CD8-positive, alpha-beta memory T cell (primary cell): ENCODE results near the gene SYNGR4. TPM values are rescaled to one million over a fixed set of nuclear protein-coding genes. Genes with fewer than 3 reads are reported as not detected.

Experiments used
- CTCF ChIA-PET: fragments of 350-600 bp; sonication (Branson Sonifier 250); formaldehyde crosslinking; loops from one replicate; lab custom pipeline; 2021; ENCODE audit warnings: antibody characterized with exemption; lab: Charles Lee
- POLR2A ChIA-PET: fragments of 350-600 bp; sonication (Branson Sonifier 250); formaldehyde crosslinking; loops from one replicate; lab custom pipeline; 2021; ENCODE audit warnings: antibody characterized with exemption; lab: Charles Lee
- DNase-seq, 5 donors: peaks; one replicate each; pipeline versions ENCODE4 v3.0.0 to v3.0.0-alpha.2; 2020 to 2022; ENCODE audit warnings: mixed read lengths in 1 of 5
- H3K27ac ChIP-seq: one replicate; pipeline ENCODE4 v1.7.0; 2013; ENCODE audit warnings: low read depth, mild to moderate bottlenecking, low read length, moderate library complexity
- H3K27me3 ChIP-seq: 2 replicates; pipeline ENCODE4 v1.7.0; 2013; ENCODE audit warnings: low read length, mild to moderate bottlenecking; ENCODE audit not compliant: insufficient read depth, poor library complexity, severe bottlenecking
- H3K36me3 ChIP-seq: 2 replicates; pipeline ENCODE4 v1.7.0; 2013; ENCODE audit warnings: mild to moderate bottlenecking, low read length, moderate library complexity; ENCODE audit not compliant: insufficient read depth
- H3K4me1 ChIP-seq: 2 replicates; pipeline ENCODE4 v1.7.0; 2013; ENCODE audit warnings: mild to moderate bottlenecking, low read length, moderate library complexity; ENCODE audit not compliant: insufficient read depth
- H3K4me3 ChIP-seq: 2 replicates; pipeline ENCODE4 v1.7.0; 2013; ENCODE audit warnings: mild to moderate bottlenecking, low read length
- H3K9me3 ChIP-seq: 2 replicates; pipeline ENCODE4 v1.7.0; 2013; ENCODE audit warnings: mild to moderate bottlenecking, low read length
- H3K27ac Mint-ChIP-seq, 8 donors: one replicate each; pipeline ENCODE4 v1.8.0; 2020 to 2021; ENCODE audit warnings: mixed read lengths in 8 of 8, mild to moderate bottlenecking in 6 of 8, inconsistent platforms in 3 of 8, moderate library complexity in 3 of 8
- H3K27me3 Mint-ChIP-seq, 2 donors: one replicate each; pipeline ENCODE4 v1.8.0; 2020 to 2021; ENCODE audit warnings: mixed read lengths in 2 of 2, mild to moderate bottlenecking in 1 of 2, moderate library complexity in 1 of 2
- H3K36me3 Mint-ChIP-seq, 3 donors: one replicate each; pipeline ENCODE4 v1.8.0; 2020 to 2021; ENCODE audit warnings: mixed read lengths in 3 of 3, inconsistent platforms in 1 of 3, mild to moderate bottlenecking in 1 of 3
- H3K4me1 Mint-ChIP-seq, 3 donors: one replicate each; pipeline ENCODE4 v1.8.0; 2020 to 2021; ENCODE audit warnings: mixed read lengths in 3 of 3, inconsistent platforms in 1 of 3, mild to moderate bottlenecking in 1 of 3
- H3K4me3 Mint-ChIP-seq, 7 donors: one replicate each; pipeline ENCODE4 v1.8.0; 2020 to 2021; ENCODE audit warnings: mixed read lengths in 7 of 7, mild to moderate bottlenecking in 6 of 7, moderate library complexity in 4 of 7, inconsistent platforms in 2 of 7
- H3K9me3 Mint-ChIP-seq, 5 donors: one replicate each; pipeline ENCODE4 v1.8.0; 2020 to 2022; ENCODE audit warnings: mixed read lengths in 5 of 5, mild to moderate bottlenecking in 3 of 5, moderate library complexity in 2 of 5, inconsistent platforms in 1 of 5
- polyA plus RNA-seq: library from polyadenylated mRNA; unstranded; fragments of 300-500 nt; fragmentation: Illumina TruSeq; gene quantifications from one replicate; pipeline ENCODE4 v1.2.3, GENCODE V29; 2021
- total RNA-seq, 2 experiments: library from RNA; stranded (reverse); gene quantifications; one replicate each; pipeline ENCODE4 v1.2.3, GENCODE V29; 2021

The SYNGR4 gene
- total and polyA plus RNA-seq, 3 experiments from 2014 or later: not detected

- Mint-ChIP-seq H3K27me3 (peaks cover 15 to 20% of the 10 kb centered on the region in 2 donors), H3K4me3 (peak overlapping the region in 4 of 7 donors; percentile 26 to 82 (median 42)), H3K27ac (peak overlapping the region in 7 of 8 donors; percentile 73 to 93 (median 80)), H3K4me1 (peaks cover 27 to 55% (median 34%) of the 10 kb centered on the region in 3 donors), H3K36me3 (no peaks in the 10 kb centered on the region), H3K9me3 (no peaks in the 10 kb centered on the region)
- Histone ChIP-seq H3K27ac (no peak overlapping the region), H3K27me3 (peaks cover 15% of the 10 kb centered on the region), H3K9me3 (no peaks in the 10 kb centered on the region), H3K4me3 (no peak overlapping the region), H3K36me3 (no peaks in the 10 kb centered on the region), H3K4me1 (peaks cover 23% of the 10 kb centered on the region)
- ChIA-PET CTCF (interaction anchor here (1.1 kb wide), 1 partner anchor 9 kb away, joined by 4 read pairs; the partner anchor contains the start of gene KDELR1), POLR2A (no interaction called here)
- DNase-seq: peak in 4 of 5 donors; percentile 23 to 62 (median 37)
These were observed 36.0 kb downstream of the SYNGR4 start for GRCh38 chr19:48400018-48400742.

DNA sequence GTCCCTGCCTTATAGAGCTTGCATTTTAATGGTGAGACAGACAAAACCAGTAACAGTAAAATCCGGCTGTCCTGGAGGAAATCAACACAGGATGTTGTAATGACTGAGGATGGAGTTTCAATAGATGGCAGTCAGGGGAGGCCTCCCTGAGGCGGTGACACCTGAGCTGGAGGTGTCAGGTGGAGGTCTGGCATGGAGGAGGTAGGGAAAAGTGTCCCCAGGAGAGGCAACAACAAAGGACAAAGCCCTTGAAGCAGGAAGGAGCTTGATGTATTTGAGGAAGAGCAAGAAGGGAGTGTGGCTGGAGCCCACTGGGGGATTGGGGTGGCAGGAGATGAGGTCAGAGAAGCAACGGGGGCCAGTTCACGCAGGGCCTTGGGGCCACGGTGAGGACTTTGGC lies 37.1 kb downstream of the SYNGR4 start:
- H3K9me3 Mint-ChIP-seq: peaks cover 0 to 2% (median 0%) of the 10 kb centered on the region in 5 donors
- Histone ChIP-seq H3K4me1 (peaks cover 16% of the 10 kb centered on the region), H3K9me3 (no peaks in the 10 kb centered on the region), H3K4me3 (no peak overlapping the region), H3K36me3 (no peaks in the 10 kb centered on the region), H3K27me3 (peaks cover 4% of the 10 kb centered on the region), H3K27ac (no peak overlapping the region)
- peak overlapping the region in 1 of 7 donors; percentile 3 for H3K4me3 Mint-ChIP-seq
- peaks cover 25 to 46% (median 28%) of the 10 kb centered on the region in 3 donors for H3K4me1 Mint-ChIP-seq
- DNase-seq: no peak
- peak overlapping the region in 5 of 8 donors; percentile 35 to 90 (median 53) for H3K27ac Mint-ChIP-seq
- no peaks in the 10 kb centered on the region for H3K36me3 Mint-ChIP-seq
- H3K27me3 Mint-ChIP-seq: peaks cover 15 to 17% of the 10 kb centered on the region in 2 donors
- ChIA-PET POLR2A (no interaction called here), CTCF (interaction anchor here (0.8 kb wide), 1 partner anchor 88 kb away, joined by 3 read pairs; no protein-coding TSS in a partner anchor)

- H3K4me3 Mint-ChIP-seq: no peak overlapping the region
- H3K36me3 Mint-ChIP-seq: no peaks in the 10 kb centered on the region
- no peaks in the 10 kb centered on the region for H3K27me3 ChIP-seq
- peak in 4 of 5 donors; percentile 43 to 73 (median 50) for DNase-seq
- H3K27ac ChIP-seq: no peak overlapping the region
- CTCF ChIA-PET: interaction anchor here (1.4 to 3.7 kb wide), 2 partner anchors 12 to 16 kb away, joined by 3 to 19 read pairs; partner anchors contain the start of gene KDELR1
- no peaks in the 10 kb centered on the region for H3K4me1 ChIP-seq
- H3K27me3 Mint-ChIP-seq: peaks cover 11 to 21% of the 10 kb centered on the region in 2 donors
- peaks cover 15 to 32% (median 18%) of the 10 kb centered on the region in 3 donors for H3K4me1 Mint-ChIP-seq
- POLR2A ChIA-PET: interaction anchor here (0.7 kb wide), 1 partner anchor 317 kb away, joined by 10 read pairs; no protein-coding TSS in a partner anchor
- no peaks in the 10 kb centered on the region for H3K9me3 ChIP-seq
- no peak overlapping the region for H3K4me3 ChIP-seq
- peak overlapping the region in 6 of 8 donors; percentile 21 to 88 (median 44) for H3K27ac Mint-ChIP-seq
- peaks cover 0 to 2% (median 0%) of the 10 kb centered on the region in 5 donors for H3K9me3 Mint-ChIP-seq
- no peaks in the 10 kb centered on the region for H3K36me3 ChIP-seq
These were observed 39.4 kb downstream of the SYNGR4 start for GRCh38 chr19:48403606-48404005.

DNA sequence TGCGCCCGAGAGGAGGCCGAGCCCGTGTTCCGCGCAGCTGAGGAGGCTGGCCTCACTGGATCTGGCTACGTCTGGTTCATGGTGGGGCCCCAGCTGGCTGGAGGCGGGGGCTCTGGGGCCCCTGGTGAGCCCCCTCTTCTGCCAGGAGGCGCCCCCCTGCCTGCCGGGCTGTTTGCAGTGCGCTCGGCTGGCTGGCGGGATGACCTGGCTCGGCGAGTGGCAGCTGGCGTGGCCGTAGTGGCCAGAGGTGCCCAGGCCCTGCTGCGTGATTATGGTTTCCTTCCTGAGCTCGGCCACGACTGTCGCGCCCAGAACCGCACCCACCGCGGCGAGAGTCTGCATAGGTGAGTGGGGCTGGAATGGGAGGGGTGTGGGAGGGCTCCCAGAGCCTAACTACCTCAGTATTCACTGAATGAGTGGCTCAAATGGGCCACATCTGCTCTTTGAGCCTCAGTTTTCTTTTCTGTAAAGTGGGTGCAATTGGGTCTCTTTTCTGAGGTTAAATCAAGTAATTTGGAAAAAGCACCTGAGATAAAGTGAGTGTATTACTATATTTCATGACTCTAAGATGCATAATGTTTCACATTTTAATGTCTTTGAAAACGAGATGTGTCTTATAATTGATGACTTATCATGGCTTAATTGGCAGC lies 41.0 kb downstream of the SYNGR4 start:
- peaks cover 12 to 22% (median 13%) of the 10 kb centered on the region in 3 donors for H3K4me1 Mint-ChIP-seq
- Histone ChIP-seq H3K9me3 (no peaks in the 10 kb centered on the region), H3K4me1 (no peaks in the 10 kb centered on the region), H3K27ac (no peak overlapping the region), H3K27me3 (no peaks in the 10 kb centered on the region), H3K36me3 (no peaks in the 10 kb centered on the region), H3K4me3 (no peak overlapping the region)
- POLR2A ChIA-PET: no interaction called here
- no peak overlapping the region for H3K4me3 Mint-ChIP-seq
- H3K36me3 Mint-ChIP-seq: no peaks in the 10 kb centered on the region
- DNase-seq: no peak
- CTCF ChIA-PET: interaction anchor here (0.8 to 3.7 kb wide), 4 partner anchors 9 to 26 kb away, joined by 3 to 19 read pairs (median 4); partner anchors contain the start of gene KDELR1
- peaks cover 9 to 25% of the 10 kb centered on the region in 2 donors for H3K27me3 Mint-ChIP-seq
- H3K9me3 Mint-ChIP-seq: peaks cover 0 to 2% (median 0%) of the 10 kb centered on the region in 5 donors
- H3K27ac Mint-ChIP-seq: no peak overlapping the region

DNA sequence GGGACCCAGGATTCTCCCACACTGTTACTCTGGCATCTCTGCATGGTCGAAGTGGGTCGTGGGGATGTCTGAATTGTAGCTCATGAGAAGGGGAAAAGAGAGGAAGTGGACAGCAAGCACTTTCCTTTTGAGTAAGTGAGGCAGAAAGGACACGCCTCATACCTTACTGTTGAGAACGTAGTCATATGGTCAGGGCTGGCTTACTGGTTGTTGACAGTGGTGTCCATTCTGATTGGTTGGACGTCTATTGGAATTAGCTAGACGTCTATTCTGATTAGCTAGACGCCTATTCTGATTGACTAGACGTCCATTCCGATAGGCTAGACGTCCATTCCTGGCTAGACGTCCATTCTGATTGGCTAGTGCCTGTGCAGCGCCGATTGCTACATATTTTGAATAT lies 41.7 kb downstream of the SYNGR4 start:
- CTCF ChIA-PET: interaction anchor here (0.8 to 1.4 kb wide), 2 partner anchors 9 to 25 kb away, joined by 4 to 5 read pairs; no protein-coding TSS in a partner anchor
- no peak for DNase-seq
- Mint-ChIP-seq H3K4me3 (no peak overlapping the region), H3K4me1 (peaks cover 9 to 18% (median 13%) of the 10 kb centered on the region in 3 donors), H3K9me3 (peaks cover 0 to 2% (median 0%) of the 10 kb centered on the region in 5 donors), H3K27me3 (peaks cover 9 to 25% of the 10 kb centered on the region in 2 donors), H3K36me3 (no peaks in the 10 kb centered on the region), H3K27ac (no peak overlapping the region)
- H3K27ac ChIP-seq: no peak overlapping the region
- POLR2A ChIA-PET: no interaction called here
- no peaks in the 10 kb centered on the region for H3K9me3 ChIP-seq
- H3K4me1 ChIP-seq: no peaks in the 10 kb centered on the region
- no peak overlapping the region for H3K4me3 ChIP-seq
- no peaks in the 10 kb centered on the region for H3K27me3 ChIP-seq
- H3K36me3 ChIP-seq: no peaks in the 10 kb centered on the region

DNA sequence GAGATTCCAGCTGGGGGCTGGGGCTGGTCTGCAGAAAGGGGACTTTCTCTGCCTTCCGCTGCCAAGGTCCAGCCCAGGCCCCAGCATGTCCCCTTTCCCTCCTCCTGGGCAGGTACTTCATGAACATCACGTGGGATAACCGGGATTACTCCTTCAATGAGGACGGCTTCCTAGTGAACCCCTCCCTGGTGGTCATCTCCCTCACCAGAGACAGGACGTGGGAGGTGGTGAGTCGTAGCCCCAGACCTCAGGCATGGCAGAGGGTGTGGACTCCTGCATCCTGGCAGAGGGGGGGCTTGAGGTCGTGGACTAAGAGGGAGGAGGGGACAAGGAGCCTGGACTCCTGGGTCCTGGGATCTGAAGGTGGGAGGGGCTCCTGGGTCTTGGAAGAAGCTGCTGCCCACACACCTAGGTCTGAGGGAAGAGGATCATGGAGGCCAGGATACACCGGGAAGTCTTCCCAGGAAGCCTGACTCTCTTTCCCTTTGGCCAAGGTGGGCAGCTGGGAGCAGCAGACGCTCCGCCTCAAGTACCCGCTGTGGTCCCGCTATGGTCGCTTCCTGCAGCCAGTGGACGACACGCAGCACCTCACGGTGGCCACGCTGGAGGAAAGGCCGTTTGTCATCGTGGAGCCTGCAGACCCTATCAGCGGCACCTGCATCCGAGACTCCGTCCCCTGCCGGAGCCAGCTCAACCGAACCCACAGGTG lies 49.9 kb downstream of the SYNGR4 start:
- ChIA-PET CTCF (interaction anchor here (1.1 to 2.4 kb wide), 3 partner anchors 9 to 75 kb away, joined by 4 to 8 read pairs (median 4); partner anchors contain the start of gene KDELR1), POLR2A (interaction anchor here (0.9 kb wide), 1 partner anchor 22 kb away, joined by 3 read pairs; the partner anchor contains the start of gene KDELR1)
- DNase-seq: no peak
- peaks cover 3 to 16% of the 10 kb centered on the region in 2 donors for H3K27me3 Mint-ChIP-seq
- Histone ChIP-seq H3K4me1 (peaks cover 13% of the 10 kb centered on the region), H3K27me3 (no peaks in the 10 kb centered on the region), H3K9me3 (no peaks in the 10 kb centered on the region), H3K4me3 (no peak overlapping the region), H3K27ac (no peak overlapping the region), H3K36me3 (no peaks in the 10 kb centered on the region)
- H3K4me1 Mint-ChIP-seq: peaks cover 12 to 35% (median 16%) of the 10 kb centered on the region in 3 donors
- peak overlapping the region in 3 of 8 donors; percentile 47 to 80 (median 58) for H3K27ac Mint-ChIP-seq
- H3K36me3 Mint-ChIP-seq: no peaks in the 10 kb centered on the region
- peak overlapping the region; percentile 32 to 86 (median 79) for H3K4me3 Mint-ChIP-seq
- H3K9me3 Mint-ChIP-seq: no peaks in the 10 kb centered on the region

- Histone ChIP-seq H3K4me3 (no peak overlapping the region), H3K27ac (no peak overlapping the region), H3K4me1 (peaks cover 13% of the 10 kb centered on the region), H3K9me3 (no peaks in the 10 kb centered on the region), H3K27me3 (no peaks in the 10 kb centered on the region), H3K36me3 (no peaks in the 10 kb centered on the region)
- Mint-ChIP-seq H3K27ac (peak overlapping the region in 1 of 8 donors; percentile 14), H3K36me3 (no peaks in the 10 kb centered on the region), H3K4me1 (peaks cover 16 to 38% (median 19%) of the 10 kb centered on the region in 3 donors), H3K4me3 (peak overlapping the region in 6 of 7 donors; percentile 19 to 86 (median 81)), H3K9me3 (no peaks in the 10 kb centered on the region), H3K27me3 (peaks cover 3 to 18% of the 10 kb centered on the region in 2 donors)
- DNase-seq: peak; percentile 53 to 79 (median 65)
- POLR2A ChIA-PET: interaction anchor here (0.7 kb wide), 1 partner anchor 96 kb away, joined by 3 read pairs; no protein-coding TSS in a partner anchor
- CTCF ChIA-PET: interaction anchor here (1.5 to 2.4 kb wide), 2 partner anchors 24 to 74 kb away, joined by 4 to 8 read pairs; partner anchors contain the start of gene KDELR1
These were observed 51.2 kb downstream of the SYNGR4 start for GRCh38 chr19:48415395-48415794.
